SJSA1 (cell line): Measurements from ENCODE around the gene PTPA. TPM values are rescaled to one million over a fixed set of nuclear protein-coding genes. Genes with fewer than 3 reads are reported as not detected.
A peak's percentile ranks its signal among the peaks of the same experiment; 100 is the strongest.
"Not testable (repeated sequence)": the region's sequence is repeated elsewhere in the genome, so short reads cannot be mapped to it uniquely, and the experiment has no call there.

Experiments
- DNase-seq, 2 experiments: peaks; one replicate each; pipeline ENCODE4 v3.0.0-alpha.2; 2015 to 2020; ENCODE audit warnings: low spot score in 2 of 2, low read depth in 1 of 2
- H3K27ac ChIP-seq: fragments of 250-450 bp; sonication (Bioruptor Pico); 2 replicates; pipeline ENCODE4 v1.5.1; 2020; ENCODE audit warnings: mild to moderate bottlenecking, moderate library complexity
- H3K27me3 ChIP-seq: fragments of 250-450 bp; sonication (Bioruptor Pico); replicated peaks from 2 replicates; pipeline ENCODE4 v1.5.1; 2020; ENCODE audit warnings: mild to moderate bottlenecking, moderate library complexity
- H3K36me3 ChIP-seq: fragments of 250-450 bp; sonication (Bioruptor Pico); 2 replicates; pipeline ENCODE4 v1.5.1; 2020; ENCODE audit warnings: mild to moderate bottlenecking
- H3K4me1 ChIP-seq: fragments of 250-450 bp; sonication (Bioruptor Pico); replicated peaks from 2 replicates; pipeline ENCODE4 v1.6.1; 2021; ENCODE audit warnings: mild to moderate bottlenecking
- H3K4me3 ChIP-seq: fragments of 250-450 bp; sonication (Bioruptor Pico); 2 replicates; pipeline ENCODE4 v1.5.1; 2020; ENCODE audit warnings: mild to moderate bottlenecking
- H3K9me3 ChIP-seq: fragments of 250-450 bp; sonication (Bioruptor Pico); replicated peaks from 2 replicates; pipeline ENCODE4 v1.5.1; 2020; ENCODE audit warnings: mild to moderate bottlenecking
- total RNA-seq: library from RNA; depleted of rRNA; stranded (reverse); fragments of >200 nt; shearing (Covaris generic); gene quantifications from 2 replicates; pipeline ENCODE4 v1.2.3, GENCODE V29; 2014

The PTPA gene
- total RNA-seq, 1 experiment from 2014 or later: 93.3 TPM

GRCh38 chr9:129178568-129179382, 67.6 kb downstream of the PTPA start:
- no peaks in the 10 kb centered on the region; the same call in 1 of the 2 replicates for H3K36me3 ChIP-seq
- no peak for DNase-seq
- peaks cover 29% of the 10 kb centered on the region for H3K4me1 ChIP-seq
- peak overlapping the region; percentile 33; the same call in 1 of the 2 replicates for H3K27ac ChIP-seq
- no peaks in the 10 kb centered on the region for H3K27me3 ChIP-seq
- no peaks in the 10 kb centered on the region for H3K9me3 ChIP-seq
- peak overlapping the region; percentile 52 for H3K4me3 ChIP-seq

GRCh38 chr9:129181246-129181645, 70.0 kb downstream of the PTPA start:
- H3K9me3 ChIP-seq: no peaks in the 10 kb centered on the region
- no peak overlapping the region for H3K27ac ChIP-seq
- H3K4me1 ChIP-seq: peaks cover 13% of the 10 kb centered on the region
- no peaks in the 10 kb centered on the region for H3K27me3 ChIP-seq
- no peaks in the 10 kb centered on the region for H3K36me3 ChIP-seq
- no peak for DNase-seq
- H3K4me3 ChIP-seq: no peak overlapping the region

GRCh38 chr9:129182122-129182521, 70.9 kb downstream of the PTPA start:
- Histone ChIP-seq H3K36me3 (no peaks in the 10 kb centered on the region), H3K9me3 (no peaks in the 10 kb centered on the region), H3K4me3 (no peak overlapping the region), H3K4me1 (peaks cover 13% of the 10 kb centered on the region), H3K27ac (no peak overlapping the region), H3K27me3 (no peaks in the 10 kb centered on the region)
- DNase-seq: no peak

GRCh38 chr9:129182625-129183494, 71.6 kb downstream of the PTPA start:
- Histone ChIP-seq H3K9me3 (no peaks in the 10 kb centered on the region), H3K27me3 (no peaks in the 10 kb centered on the region), H3K4me3 (no peak overlapping the region), H3K27ac (no peak overlapping the region), H3K36me3 (no peaks in the 10 kb centered on the region), H3K4me1 (peaks cover 10% of the 10 kb centered on the region)
- DNase-seq: peak in 1 of 2 experiments; percentile 51

GRCh38 chr9:129183495-129184218, 72.4 kb downstream of the PTPA start:
- Histone ChIP-seq H3K9me3 (no peaks in the 10 kb centered on the region), H3K4me3 (no peak overlapping the region), H3K36me3 (no peaks in the 10 kb centered on the region), H3K27ac (no peak overlapping the region), H3K4me1 (peaks cover 5% of the 10 kb centered on the region), H3K27me3 (no peaks in the 10 kb centered on the region)
- no peak for DNase-seq

GRCh38 chr9:129184219-129184524, 73.0 kb downstream of the PTPA start:
- no peaks in the 10 kb centered on the region for H3K36me3 ChIP-seq
- H3K27me3 ChIP-seq: no peaks in the 10 kb centered on the region
- no peak overlapping the region for H3K27ac ChIP-seq
- 0 out of 2 replicates have a peak, but pooled peaks cover 4% of the 10 kb centered on the region for H3K4me1 ChIP-seq
- DNase-seq: no peak
- no peak overlapping the region for H3K4me3 ChIP-seq
- no peaks in the 10 kb centered on the region for H3K9me3 ChIP-seq

GRCh38 chr9:129184596-129185122, 73.4 kb downstream of the PTPA start:
- no peak overlapping the region for H3K27ac ChIP-seq
- H3K4me3 ChIP-seq: no peak overlapping the region
- H3K27me3 ChIP-seq: no peaks in the 10 kb centered on the region
- H3K9me3 ChIP-seq: no peaks in the 10 kb centered on the region
- H3K36me3 ChIP-seq: no peaks in the 10 kb centered on the region
- no peak for DNase-seq
- 0 out of 2 replicates have a peak, but pooled peaks cover 4% of the 10 kb centered on the region for H3K4me1 ChIP-seq

- DNase-seq: no peak
- Histone ChIP-seq H3K4me1 (0 out of 2 replicates have a peak, but pooled peaks cover 4% of the 10 kb centered on the region), H3K4me3 (no peak overlapping the region), H3K27ac (no peak overlapping the region), H3K27me3 (no peaks in the 10 kb centered on the region), H3K36me3 (no peaks in the 10 kb centered on the region), H3K9me3 (no peaks in the 10 kb centered on the region)
Measured at GRCh38 chr9:129185402-129185801, 74.2 kb downstream of the PTPA start.

- Histone ChIP-seq H3K36me3 (no peaks in the 10 kb centered on the region), H3K27ac (no peak overlapping the region), H3K4me1 (0 out of 2 replicates have a peak, but pooled peaks cover 4% of the 10 kb centered on the region), H3K9me3 (0 out of 2 replicates have a peak, but pooled peaks cover 1% of the 10 kb centered on the region), H3K4me3 (no peak overlapping the region), H3K27me3 (no peaks in the 10 kb centered on the region)
- no peak for DNase-seq
Measured at GRCh38 chr9:129185991-129186390, 74.8 kb downstream of the PTPA start.

GRCh38 chr9:129187042-129187441, 75.8 kb downstream of the PTPA start:
- Histone ChIP-seq H3K36me3 (no peaks in the 10 kb centered on the region), H3K9me3 (0 out of 2 replicates have a peak, but pooled peaks cover 3% of the 10 kb centered on the region), H3K4me1 (0 out of 2 replicates have a peak, but pooled peaks cover 4% of the 10 kb centered on the region), H3K4me3 (no peak overlapping the region), H3K27ac (no peak overlapping the region), H3K27me3 (no peaks in the 10 kb centered on the region)
- no peak for DNase-seq

GRCh38 chr9:129189971-129190370, 78.8 kb downstream of the PTPA start:
- not testable (repeated sequence) for DNase-seq, H3K9me3 ChIP-seq, H3K27me3 ChIP-seq, H3K36me3 ChIP-seq, H3K4me1 ChIP-seq, H3K4me3 ChIP-seq, H3K27ac ChIP-seq

GRCh38 chr9:129191234-129191633, 80.0 kb downstream of the PTPA start:
- H3K9me3 ChIP-seq: 0 out of 2 replicates have a peak, but pooled peaks cover 3% of the 10 kb centered on the region
- H3K27ac ChIP-seq: no peak overlapping the region
- no peaks in the 10 kb centered on the region for H3K4me1 ChIP-seq
- no peaks in the 10 kb centered on the region for H3K27me3 ChIP-seq
- DNase-seq: no peak
- no peaks in the 10 kb centered on the region for H3K36me3 ChIP-seq
- no peak overlapping the region for H3K4me3 ChIP-seq

GRCh38 chr9:129193655-129194054, 82.4 kb downstream of the PTPA start:
- H3K4me1 ChIP-seq: peaks cover 8% of the 10 kb centered on the region
- H3K9me3 ChIP-seq: 0 out of 2 replicates have a peak, but pooled peaks cover 3% of the 10 kb centered on the region
- no peaks in the 10 kb centered on the region for H3K27me3 ChIP-seq
- H3K27ac ChIP-seq: no peak overlapping the region
- no peak overlapping the region for H3K4me3 ChIP-seq
- no peak for DNase-seq
- no peaks in the 10 kb centered on the region for H3K36me3 ChIP-seq
